ENCODE measurements around the gene PCDH11Y.
"Not testable (repeated sequence)": the region's sequence is repeated elsewhere in the genome, so short reads cannot be mapped to it uniquely, and the experiment has no call there.

DNA sequence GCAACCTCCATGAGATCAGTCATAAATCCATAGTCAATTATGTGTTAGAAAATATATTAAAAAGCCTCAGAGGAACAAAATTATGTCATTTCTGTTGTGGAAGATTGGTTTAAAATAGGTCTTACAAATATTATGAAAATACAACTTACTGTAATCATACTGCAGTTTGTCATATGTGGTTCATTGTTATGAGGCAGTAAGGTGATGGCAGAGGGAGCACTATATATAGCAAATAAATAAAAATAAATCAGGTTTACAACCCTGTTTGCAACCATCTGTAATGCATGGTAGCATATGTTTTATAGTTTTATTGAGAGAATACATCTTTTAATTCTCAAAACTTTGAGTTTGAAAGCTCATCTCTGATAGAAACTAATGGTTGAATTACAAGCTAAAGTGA, 543.6 kb downstream of the PCDH11Y start:
- not testable (repeated sequence) for TF ChIP-seq POLR2A (IDR thresholded peaks at IDR 0.05)
- TF ChIP-seq, protein P1, sequence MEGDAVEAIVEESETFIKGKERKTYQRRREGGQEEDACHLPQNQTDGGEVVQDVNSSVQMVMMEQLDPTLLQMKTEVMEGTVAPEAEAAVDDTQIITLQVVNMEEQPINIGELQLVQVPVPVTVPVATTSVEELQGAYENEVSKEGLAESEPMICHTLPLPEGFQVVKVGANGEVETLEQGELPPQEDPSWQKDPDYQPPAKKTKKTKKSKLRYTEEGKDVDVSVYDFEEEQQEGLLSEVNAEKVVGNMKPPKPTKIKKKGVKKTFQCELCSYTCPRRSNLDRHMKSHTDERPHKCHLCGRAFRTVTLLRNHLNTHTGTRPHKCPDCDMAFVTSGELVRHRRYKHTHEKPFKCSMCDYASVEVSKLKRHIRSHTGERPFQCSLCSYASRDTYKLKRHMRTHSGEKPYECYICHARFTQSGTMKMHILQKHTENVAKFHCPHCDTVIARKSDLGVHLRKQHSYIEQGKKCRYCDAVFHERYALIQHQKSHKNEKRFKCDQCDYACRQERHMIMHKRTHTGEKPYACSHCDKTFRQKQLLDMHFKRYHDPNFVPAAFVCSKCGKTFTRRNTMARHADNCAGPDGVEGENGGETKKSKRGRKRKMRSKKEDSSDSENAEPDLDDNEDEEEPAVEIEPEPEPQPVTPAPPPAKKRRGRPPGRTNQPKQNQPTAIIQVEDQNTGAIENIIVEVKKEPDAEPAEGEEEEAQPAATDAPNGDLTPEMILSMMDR (IDR thresholded peaks at IDR 0.05) = not testable (repeated sequence)
